ENCODE data around the gene LTBP1. TPM values are rescaled to one million over a fixed set of nuclear protein-coding genes. Genes with fewer than 3 reads are reported as not detected.

The LTBP1 gene
- total RNA-seq, 1 experiment from 2014 or later, result 28.5 TPM

DNA sequence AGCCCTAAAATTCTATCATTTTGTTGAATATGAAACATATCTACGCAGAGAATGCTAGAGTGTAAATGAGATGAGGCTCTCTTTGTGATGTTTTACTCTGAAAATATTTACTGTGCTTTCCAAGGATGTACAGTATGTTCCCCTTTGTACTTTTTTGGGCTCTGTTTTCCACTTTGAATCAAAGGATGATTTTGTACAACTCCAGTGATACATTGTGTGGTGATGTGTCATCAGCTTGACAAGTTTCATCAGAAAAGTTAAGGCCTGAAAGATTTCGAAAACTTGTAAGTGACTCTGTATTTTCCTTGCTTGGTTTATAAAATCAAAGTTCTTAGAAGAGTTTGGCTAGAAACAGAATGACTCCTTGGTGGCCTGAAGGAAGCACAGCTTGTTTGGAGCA, 206.3 kb downstream of the LTBP1 start:
- no peak overlapping the region for H3K56ac ChIP-seq (ENCODE audit: insufficient read length, low read depth, low read length)
- H3K27me3 ChIP-seq (ENCODE audit: insufficient read depth, low read length), result no peaks in the 10 kb centered on the region
- no peaks in the 10 kb centered on the region for H3K79me1 ChIP-seq (ENCODE audit: insufficient read depth, low read depth, low read length, poor library complexity, severe bottlenecking)
- H2BK12ac ChIP-seq (ENCODE audit: insufficient read length, low read depth, low read length), result no peak overlapping the region
- Mint-ChIP-seq H3K9me3 (no peaks in the 10 kb centered on the region), H3K27ac (no peak overlapping the region), H3K36me3 (ENCODE audit: insufficient read depth in 1 of 3, low read depth in 3 of 3) (no peaks in the 10 kb centered on the region), H3K4me3 (no peak overlapping the region), H3K27me3 (ENCODE audit: low read depth) (no peaks in the 10 kb centered on the region), H3K4me1 (no peaks in the 10 kb centered on the region)
- H3K27ac ChIP-seq (ENCODE audit: insufficient read length, low read depth, low read length), result no peak overlapping the region
- H3K9ac ChIP-seq (ENCODE audit: extremely low read depth, insufficient read length, low read length), result no peak overlapping the region
- WGBS (ENCODE audit: extremely low coverage, insufficient read length, low lambda C conversion rate), result no CpG with 5 or more reads among the region's 2 CpGs
- H2BK5ac ChIP-seq (ENCODE audit: insufficient read length, low read length), result no peak overlapping the region
- no peak overlapping the region for H3T11ph ChIP-seq (ENCODE audit: low read length)
- no peak overlapping the region for H3K4me2 ChIP-seq (ENCODE audit: insufficient read depth, insufficient read length, low read length)
- H4K8ac ChIP-seq (replicated peaks; ENCODE audit: insufficient read length, low read depth, low read length), result no peak overlapping the region
- H3K18ac ChIP-seq (ENCODE audit: insufficient read length, low read depth, low read length), result no peak overlapping the region
- no peak overlapping the region for H4K91ac ChIP-seq (ENCODE audit: insufficient read length, low read depth, low read length)
- no peak overlapping the region for H3K4ac ChIP-seq (ENCODE audit: low read depth, low read length)
- H2AFZ ChIP-seq (ENCODE audit: low read length), result no peak overlapping the region
- no peaks in the 10 kb centered on the region for H4K20me1 ChIP-seq (ENCODE audit: control insufficient read depth, insufficient read depth, insufficient read length)
- TF ChIP-seq, protein P1, sequence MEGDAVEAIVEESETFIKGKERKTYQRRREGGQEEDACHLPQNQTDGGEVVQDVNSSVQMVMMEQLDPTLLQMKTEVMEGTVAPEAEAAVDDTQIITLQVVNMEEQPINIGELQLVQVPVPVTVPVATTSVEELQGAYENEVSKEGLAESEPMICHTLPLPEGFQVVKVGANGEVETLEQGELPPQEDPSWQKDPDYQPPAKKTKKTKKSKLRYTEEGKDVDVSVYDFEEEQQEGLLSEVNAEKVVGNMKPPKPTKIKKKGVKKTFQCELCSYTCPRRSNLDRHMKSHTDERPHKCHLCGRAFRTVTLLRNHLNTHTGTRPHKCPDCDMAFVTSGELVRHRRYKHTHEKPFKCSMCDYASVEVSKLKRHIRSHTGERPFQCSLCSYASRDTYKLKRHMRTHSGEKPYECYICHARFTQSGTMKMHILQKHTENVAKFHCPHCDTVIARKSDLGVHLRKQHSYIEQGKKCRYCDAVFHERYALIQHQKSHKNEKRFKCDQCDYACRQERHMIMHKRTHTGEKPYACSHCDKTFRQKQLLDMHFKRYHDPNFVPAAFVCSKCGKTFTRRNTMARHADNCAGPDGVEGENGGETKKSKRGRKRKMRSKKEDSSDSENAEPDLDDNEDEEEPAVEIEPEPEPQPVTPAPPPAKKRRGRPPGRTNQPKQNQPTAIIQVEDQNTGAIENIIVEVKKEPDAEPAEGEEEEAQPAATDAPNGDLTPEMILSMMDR (conservative IDR thresholded peaks at IDR 0.05), result no peak
- no peak overlapping the region for H2BK120ac ChIP-seq (ENCODE audit: low read depth, low read length, poor library complexity, severe bottlenecking)
- no peak for DNase-seq
- H3K23me2 ChIP-seq (ENCODE audit: insufficient read length, low read depth, low read length, poor library complexity, severe bottlenecking), result no peaks in the 10 kb centered on the region
- H4K5ac ChIP-seq (ENCODE audit: insufficient read length, low read depth, low read length), result no peak overlapping the region
- H3K14ac ChIP-seq (ENCODE audit: insufficient read depth, low read length), result no peak overlapping the region
- H3K23ac ChIP-seq (ENCODE audit: insufficient read length, low read depth, low read length), result no peak overlapping the region
- H2AK5ac ChIP-seq (ENCODE audit: insufficient read length, low read length), result no peak overlapping the region
- H2BK15ac ChIP-seq (ENCODE audit: low read depth, low read length), result no peak overlapping the region
- no peaks in the 10 kb centered on the region for H3K4me1 ChIP-seq (ENCODE audit: insufficient read depth, low read length)
- H3K79me2 ChIP-seq (ENCODE audit: insufficient read depth, low read length), result no peaks in the 10 kb centered on the region
- no peak overlapping the region for H2BK20ac ChIP-seq (ENCODE audit: low read depth, low read length, poor library complexity, severe bottlenecking)
- no peaks in the 10 kb centered on the region for H3K9me3 ChIP-seq (ENCODE audit: control insufficient read depth, low read depth, low read length)
